ENCODE results near the gene HSD17B10.
"Not testable (repeated sequence)": the region's sequence is repeated elsewhere in the genome, so short reads cannot be mapped to it uniquely, and the experiment has no call there.

HSD17B10 gene

DNA sequence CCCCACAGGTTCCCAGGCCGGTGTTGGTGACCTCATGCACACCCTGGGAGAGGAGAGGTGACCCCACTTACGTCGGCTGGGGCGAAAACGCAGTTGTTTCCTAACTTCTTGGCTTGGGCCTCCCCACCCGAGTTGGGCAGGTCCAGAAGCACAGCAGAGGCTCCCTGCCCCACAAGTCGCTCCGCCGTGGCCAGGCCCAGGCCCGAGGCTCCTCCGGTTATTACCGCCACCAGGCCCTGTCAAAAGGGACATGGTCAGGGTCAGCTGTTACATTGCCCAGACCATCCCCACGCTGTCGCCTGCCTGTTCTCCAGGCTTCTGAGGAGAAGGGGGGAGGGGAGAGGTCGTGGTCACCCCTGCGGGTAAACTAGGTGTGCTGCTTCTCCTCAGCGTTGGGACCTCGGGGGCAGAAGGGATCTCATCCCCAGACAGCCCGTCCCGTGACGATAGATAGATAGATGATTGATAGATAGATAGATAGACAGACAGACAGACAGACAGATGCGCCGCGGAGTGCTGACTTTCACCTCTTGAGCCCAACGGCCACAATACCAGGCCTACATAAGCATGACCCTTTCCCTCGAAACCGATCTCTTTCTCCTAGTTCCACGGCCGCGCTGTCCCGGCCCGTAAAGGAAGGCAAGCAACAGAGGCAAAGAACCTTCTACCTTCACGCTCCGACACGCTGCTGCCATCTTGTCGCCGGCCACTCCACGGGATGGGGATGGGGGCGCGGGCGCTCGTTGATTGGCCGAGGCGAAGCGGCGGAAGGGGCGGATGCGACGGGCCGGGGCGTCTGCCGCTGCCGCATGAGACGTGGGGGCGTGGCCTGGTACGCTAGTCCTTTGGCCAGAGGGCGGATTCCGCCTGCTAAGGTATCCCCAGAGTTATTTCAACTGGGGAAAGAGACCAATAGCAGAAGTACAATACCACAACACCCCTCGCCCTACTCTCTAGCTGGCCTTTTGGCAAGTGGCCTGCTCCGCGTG, at the start of gene HSD17B10:
HSD17B10 (minus strand) TSS at position 720 of the 989 bp plus-strand sequence; CDS start at position 695, 25 bp downstream.
- DNase-seq (ENCODE audit: low spot score) (peak; percentile 48), FAIRE-seq (peak; percentile 86)

DNA sequence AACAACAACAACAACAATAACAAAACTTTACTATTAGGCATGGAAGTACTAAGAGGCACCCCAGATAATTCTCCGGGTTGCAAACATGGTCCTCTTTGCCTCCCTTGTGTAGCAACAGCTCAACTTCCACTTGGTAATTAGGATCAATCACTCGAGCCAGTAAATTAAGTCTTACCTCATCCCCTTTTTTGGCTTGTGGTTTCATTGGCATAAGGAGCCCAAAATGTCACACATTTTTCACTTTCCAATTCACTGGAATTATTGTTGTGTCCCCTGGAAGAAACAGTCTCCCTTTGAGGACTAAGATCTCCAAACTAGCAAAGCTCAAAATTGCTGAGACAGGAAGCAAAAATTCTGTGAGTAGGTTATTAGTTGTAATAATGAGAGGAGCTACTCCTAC, 49.2 kb upstream of the HSD17B10 start:
- FAIRE-seq: no peak
- DNase-seq (ENCODE audit: low spot score): no peak

DNA sequence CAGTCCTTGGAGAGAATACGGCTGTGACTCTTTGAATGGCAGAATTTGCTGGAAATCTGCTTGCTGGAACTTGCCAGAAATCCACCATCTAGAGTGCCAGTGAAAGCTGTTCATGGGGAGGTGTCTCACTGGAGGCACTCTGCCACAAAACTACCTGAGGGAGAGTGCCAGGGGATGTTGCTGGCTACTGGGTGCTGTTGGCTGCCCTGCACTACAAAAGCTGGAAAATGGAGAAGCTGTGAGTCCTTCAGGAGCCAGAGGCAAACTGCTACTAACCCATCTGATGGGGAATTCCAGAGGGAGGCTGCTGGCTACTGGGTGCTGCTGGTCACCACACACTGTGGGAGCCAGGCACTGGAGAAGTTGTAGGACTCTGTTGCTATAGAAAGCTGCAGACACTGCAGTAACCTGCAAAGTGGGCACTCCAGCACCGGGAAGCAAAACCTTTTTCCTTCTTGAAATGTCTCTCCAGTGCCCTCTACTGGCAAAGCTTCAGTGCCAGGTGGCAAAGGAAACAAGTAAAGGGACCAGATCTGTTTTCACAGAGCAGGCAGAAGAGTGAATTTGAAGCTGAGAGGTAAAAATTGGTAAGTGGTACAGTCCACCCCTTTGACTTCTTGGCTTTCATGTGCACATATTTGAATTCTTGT, 47.8 kb upstream of the HSD17B10 start:
- FAIRE-seq: no peak

DNA sequence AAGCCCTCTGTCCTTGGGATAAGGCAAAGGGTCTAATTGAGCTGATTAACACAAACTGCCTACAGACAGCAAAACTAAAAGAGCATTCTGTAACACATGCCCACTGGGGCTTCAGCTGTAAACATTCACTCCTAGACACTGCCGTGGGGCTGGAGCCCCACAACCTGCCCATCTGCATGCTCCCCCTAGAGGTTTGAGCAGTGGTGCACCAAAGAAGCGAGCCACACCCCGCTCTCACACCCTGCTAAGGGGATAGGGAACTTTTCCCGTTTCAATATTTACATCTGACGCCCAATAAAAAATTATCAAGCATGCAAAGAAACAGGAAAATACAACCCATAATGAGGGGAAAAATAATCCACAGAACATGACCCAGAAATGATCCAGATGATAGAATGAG, 46.9 kb upstream of the HSD17B10 start:
- no peak for FAIRE-seq
- DNase-seq (ENCODE audit: low spot score): no peak

More for the DNA sequence above, 47.8 kb upstream of the HSD17B10 start:
- DNase-seq (ENCODE audit: low spot score): peak; percentile 11

DNA sequence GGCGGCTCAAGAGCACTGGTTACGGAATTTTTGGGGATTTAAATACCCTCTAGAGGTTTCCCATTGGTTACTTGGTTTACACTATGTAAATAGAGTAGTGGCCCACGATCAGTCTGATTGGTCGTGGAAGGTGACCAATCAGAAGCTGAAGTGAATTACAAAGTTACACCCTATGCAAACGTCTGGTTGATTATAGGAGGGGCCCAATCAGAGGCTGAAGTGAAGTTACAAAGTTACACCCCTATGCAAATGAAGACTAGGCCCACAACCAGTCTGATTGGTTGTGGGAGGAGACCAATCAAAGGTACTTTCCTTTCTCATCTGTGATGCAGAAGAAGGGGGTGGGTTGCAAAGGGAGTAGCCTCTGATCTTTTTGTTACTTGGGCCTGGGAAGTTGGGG, 45.1 kb upstream of the HSD17B10 start:
- DNase-seq (ENCODE audit: low spot score): no peak
- no peak for FAIRE-seq

DNA sequence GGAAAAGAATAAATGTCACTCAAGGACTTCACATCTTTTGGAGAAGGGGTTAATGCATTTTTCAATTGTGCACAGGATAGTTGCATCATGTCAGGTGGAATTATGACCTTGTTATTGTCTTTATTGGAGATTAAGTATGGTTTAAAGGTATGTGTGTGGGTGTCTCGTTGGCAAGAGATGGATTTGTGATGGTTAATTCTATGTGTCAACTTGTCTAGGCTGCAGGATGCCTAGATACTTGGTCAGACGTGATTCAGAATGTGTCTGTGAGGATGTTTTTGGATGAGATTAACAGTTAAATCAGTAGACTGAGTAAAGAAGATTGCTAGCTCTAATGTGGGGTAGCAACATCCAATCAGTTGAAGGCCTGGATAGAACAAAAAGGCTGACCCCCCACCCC, 42.2 kb upstream of the HSD17B10 start:
- FAIRE-seq: no peak

DNA sequence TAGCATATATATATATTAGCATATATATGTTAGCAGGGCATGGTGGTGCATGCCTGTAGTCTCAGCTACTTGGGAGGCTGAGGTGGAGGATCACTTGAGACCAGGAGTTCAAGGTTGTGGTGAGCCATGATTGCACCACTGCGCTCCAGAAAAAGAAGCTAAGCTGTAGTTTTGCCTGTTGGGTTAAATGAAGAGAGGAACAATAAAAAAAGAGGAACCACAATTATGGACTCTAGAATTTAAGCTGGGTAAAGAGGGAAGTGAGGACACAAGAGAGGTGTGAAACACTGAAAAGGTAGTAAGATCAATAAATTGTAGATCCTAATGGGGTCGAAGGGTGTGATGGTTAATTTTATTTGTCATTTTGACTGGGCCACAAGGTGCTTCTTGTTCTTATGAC, 40.5 kb upstream of the HSD17B10 start:
- DNase-seq (ENCODE audit: low spot score) (no peak), FAIRE-seq (no peak)

More for the DNA sequence above, 42.2 kb upstream of the HSD17B10 start:
- DNase-seq (ENCODE audit: low spot score): no peak

DNA sequence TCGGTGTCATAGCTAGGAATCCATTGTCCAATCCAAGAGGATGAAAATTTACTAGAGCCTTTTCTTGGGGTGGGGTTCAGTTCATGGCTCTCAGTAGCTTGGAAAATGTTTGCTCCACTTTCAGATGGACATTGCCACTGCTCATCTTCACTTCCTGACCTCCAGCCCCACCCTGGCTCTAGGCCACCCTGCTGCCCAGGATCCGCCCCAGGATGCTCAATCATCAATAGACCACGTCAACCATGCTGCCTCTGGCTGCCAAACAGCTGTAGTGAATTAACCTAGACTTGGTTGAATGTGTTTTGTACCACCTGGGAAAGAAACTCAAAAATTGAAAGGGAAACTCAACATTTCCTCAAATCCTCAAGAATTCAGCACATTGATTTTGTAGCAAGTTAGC, 37.2 kb upstream of the HSD17B10 start:
- DNase-seq (ENCODE audit: low spot score) (no peak), FAIRE-seq (no peak)

DNA sequence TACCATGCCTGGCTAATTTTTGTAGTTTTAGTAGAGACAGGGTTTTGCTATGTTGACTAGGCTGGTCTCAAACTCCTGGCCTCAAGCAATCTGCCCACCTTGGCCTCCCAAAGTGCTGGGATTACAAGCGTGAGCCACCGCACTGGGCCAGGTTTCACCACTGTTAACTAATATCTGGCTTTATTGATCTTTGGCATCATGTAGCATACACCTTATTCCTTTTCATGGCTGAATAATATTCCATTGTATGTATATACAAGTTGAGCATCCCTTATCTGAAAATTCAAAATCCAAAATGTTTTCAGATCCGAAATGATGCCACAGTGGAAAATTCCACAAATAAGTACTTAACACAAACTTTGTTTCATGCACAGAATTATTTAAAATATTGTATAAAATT, 34.5 kb upstream of the HSD17B10 start:
- not testable (repeated sequence) for DNase-seq (ENCODE audit: low spot score); FAIRE-seq

DNA sequence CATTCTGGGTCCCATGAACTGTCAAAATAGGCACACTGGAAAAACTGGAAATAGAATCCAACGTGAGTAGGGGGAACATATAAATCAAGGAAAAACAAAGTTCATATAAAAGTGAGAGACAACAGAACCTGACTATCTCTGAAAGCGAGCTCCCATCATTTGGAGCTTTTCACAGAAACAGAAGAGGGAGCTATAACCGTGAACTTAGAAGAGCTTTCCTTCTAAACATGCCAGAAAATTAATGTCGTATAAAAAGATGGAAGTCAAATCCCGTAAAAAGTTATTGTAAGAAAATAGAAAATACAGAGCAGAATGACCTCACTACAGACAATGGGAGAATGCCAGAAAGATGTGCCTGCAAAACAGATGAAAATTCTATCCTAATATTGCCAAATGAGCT, 23.9 kb upstream of the HSD17B10 start:
- FAIRE-seq: no peak
- DNase-seq (ENCODE audit: low spot score): no peak

DNA sequence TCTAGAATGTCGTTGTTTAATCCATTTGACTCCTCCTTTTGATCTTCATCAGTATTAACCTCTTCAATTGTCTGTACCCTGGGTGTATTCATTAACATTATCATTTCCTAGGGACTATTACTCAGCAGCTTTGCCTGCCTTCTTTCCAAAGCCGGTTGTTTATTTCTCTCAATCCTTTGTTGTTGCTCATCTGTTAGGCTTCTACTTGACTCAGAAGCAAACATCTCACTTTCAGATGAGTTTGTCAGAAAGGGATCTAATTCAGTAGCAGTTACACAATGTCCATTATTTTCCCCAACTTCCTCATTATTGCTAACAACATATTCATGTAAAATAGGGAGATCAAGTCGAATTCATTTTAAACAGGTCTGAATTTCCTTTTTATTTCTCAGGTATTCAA, 22.1 kb upstream of the HSD17B10 start:
- no peak for FAIRE-seq
- DNase-seq (ENCODE audit: low spot score): no peak

DNA sequence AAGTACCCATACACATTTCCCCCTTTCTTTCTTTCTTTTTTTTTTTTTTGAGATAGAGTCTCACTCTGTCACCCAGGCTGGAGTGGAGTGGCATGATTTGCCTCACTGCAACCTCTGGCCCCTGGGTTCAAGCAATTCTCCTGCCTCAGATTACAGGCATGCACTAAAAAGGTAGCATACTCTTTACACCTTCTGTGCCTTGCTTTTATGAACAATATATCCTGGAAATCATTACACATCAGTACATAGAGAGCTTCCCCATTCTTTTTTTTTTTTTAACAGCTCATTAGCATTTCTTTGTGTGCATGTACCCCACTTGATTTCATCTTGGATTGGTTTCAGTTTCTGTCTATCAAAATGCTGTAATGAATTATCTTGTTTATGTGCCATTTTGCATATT, 18.6 kb upstream of the HSD17B10 start:
- DNase-seq (ENCODE audit: low spot score): no peak
- FAIRE-seq: no peak

DNA sequence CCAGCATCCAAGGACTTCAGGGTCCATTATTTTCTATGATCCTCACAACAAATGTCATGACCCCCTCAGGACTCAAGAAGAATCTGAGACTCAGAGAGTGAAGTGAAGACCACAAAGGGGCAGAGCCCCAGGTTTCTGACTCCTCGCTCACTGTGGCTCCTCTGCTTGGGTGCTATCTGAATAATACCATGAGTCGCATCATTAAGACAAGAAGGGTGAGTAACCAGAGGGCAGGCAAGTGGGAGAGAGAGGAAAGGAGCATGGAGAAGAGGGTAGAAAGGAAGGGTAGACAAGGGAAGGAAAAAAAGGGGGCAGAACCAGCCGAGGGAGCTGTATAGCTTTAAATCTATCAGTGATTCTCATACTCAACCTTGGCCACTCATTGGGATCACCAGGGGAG, 15.5 kb upstream of the HSD17B10 start:
- no peak for FAIRE-seq
- no peak for DNase-seq (ENCODE audit: low spot score)

DNA sequence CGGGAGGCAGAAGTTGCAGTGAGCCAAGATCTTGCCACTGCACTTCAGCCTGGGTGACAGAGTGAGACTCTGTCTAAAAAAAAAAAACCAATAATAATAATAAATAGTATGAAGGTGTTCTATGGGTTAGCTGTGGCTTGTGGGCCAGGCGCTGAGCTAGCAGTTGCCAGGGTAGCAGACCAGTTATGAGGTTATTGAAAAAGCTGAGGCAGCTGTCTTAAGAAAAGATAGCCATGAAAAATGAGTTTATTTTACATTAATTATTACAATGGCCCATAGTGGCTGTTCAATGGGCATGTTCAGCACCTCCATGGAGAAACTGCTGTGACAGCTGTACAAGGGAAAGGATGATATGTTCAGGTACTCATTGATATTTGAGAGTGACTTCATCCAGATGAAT, 13.3 kb upstream of the HSD17B10 start:
- FAIRE-seq (no peak), DNase-seq (ENCODE audit: low spot score) (no peak)

DNA sequence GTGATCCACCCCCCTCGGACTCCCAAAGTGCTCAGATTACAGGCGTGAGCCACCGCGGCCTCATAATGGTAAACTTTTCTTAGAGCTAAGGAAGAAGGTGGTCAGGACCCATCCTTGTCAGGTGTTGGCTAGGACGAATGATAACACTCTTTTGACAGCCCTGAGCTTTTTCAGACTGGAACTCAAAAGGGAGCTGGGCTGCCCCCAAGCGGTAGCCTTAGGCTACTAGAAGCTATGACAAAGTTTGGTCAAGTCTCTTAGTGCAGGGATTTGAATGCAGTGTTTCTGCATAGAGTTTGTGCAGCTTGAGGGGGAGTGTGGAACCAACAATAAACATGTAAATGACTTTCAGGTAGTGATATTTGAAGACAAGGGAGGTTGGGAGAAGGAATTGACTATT, 11.8 kb upstream of the HSD17B10 start:
- FAIRE-seq: peak; percentile 8
- DNase-seq (ENCODE audit: low spot score): no peak

DNA sequence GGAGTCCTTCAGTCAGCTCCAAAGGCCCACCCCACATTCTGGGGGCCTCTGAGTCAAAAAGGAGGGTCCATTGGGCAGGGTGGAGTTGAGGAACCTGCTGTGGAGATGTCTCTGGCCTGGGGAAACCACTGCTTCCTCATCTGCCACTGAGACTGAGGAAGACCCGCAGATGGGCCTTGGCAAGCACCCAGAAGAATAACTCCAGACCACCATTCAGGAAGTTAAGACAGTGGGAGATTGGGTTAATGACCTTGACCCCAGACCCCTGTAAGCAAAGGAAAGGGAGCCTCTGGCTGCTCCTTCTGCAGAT, 8.1 kb upstream of the HSD17B10 start:
- FAIRE-seq (no peak), DNase-seq (ENCODE audit: low spot score) (no peak)

DNA sequence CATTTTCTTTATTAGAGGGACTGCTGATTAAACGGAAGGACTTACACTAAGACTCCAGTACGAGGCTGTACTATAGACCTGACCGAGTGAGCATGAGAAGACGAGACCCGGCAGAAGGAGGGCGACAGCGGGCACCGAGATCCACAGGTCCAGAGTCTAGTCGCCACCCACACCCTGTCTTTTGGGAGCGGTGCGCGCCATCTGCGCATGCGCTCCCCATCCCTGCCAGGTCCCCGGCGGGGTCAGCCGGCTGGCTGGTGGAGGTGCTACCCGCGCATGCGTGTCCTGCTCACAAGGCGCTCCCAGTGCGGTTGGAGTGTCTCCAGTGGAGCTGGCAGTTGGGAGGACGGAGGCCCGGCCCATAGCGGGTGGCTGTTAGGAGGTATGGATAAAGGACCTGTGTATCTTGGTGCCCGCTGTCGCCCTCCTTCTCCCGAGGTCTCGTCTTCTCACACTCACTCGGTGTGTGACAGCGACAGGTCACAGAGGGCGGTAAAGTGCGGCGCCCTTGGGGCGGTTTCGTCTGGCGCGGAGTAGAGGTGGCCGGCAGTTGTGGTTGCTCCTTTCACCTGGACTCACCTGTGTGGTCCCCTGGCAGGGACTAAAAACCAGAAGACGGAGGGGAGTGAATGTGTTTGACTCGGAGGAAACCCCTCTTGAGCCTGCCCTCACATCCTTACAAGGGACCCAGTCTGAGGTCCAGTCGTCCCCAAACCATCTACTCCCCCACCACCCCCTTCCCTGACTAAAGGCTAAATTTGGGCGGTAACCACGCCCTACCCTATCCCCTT, 7.6 kb upstream of the HSD17B10 start:
- FAIRE-seq (no peak), DNase-seq (ENCODE audit: low spot score) (peak; percentile 60)

DNA sequence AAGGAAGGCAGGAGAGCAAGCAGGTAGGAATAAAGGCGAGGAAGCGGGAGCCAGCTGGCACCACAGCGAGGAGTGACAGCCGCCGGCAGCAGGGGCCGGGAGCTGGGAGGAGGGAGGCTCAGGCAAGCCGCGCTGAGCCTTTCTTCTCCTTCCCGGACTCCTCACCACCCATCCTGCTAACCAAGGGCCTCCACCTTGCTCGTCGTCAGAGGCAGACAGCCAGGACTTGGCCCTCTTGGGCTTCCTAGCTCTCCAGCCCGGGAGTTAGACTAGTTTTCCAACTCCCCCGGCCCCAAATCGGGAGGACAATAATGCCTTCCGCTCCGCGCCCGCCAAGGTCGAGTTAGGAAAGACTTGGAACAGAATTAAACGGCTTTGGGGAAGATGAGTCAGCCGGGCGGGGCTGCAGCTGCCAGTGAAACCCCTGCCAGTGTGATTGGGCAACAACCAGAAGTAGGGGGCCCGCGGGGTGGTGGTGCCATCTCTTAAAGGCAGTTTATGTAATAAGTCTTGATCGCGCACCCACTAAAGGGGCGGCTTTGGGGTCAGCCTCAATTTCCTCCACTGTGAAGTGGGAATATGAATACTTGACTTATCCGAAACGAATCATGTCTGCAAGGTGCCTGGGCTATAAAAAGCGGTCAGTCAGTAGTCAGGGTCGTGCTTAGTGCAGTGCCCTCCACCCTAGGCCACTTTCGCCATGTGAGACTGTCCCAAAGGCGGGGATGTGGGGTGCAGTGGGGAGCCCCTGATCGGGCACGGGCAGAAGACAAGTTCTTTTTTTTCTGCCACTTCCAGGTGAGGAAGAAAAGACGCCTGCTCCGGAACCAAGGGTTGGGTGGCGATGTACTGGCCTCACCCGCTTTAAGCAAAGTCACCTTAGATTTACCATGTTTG, 6.7 kb upstream of the HSD17B10 start:
- FAIRE-seq (no peak), DNase-seq (ENCODE audit: low spot score) (no peak)

DNA sequence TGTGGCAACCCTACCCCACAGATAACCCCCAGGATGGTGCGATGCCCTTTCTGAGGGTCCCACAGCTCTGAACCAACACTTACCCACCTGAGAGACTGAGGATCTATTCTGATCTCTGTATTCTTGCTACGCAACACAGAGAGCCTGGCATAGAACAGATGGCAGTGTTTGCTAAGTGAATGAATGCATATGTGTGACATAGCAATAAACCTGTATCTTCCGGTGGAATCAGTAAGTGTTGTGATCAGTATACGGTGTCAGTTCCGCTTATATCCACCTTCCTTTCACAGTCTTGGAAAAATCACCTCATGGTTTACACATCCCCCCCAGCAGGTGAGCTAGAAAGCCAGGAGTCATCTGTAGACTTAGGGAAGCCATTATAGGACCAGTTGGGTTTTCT, 5.9 kb upstream of the HSD17B10 start:
- DNase-seq (ENCODE audit: low spot score): no peak
- FAIRE-seq: no peak

DNA sequence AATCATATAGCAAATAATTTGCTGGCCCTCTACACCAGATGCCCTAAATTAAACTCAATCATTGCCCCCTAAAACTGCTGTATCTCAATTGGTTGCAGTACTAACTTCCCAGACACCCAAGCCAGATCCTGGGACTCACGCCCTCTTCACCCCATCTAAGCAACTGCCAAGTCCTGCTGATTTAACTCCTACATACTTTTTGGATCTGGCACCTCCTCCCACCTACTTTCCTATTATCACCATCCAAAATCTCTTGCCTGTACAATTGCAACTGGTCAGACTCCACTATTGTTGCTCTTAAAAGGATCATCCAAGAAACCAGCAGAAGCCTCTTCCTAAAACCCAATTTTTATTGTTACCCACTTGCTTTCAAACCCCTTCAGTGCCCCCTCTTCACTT, 4.7 kb upstream of the HSD17B10 start:
- FAIRE-seq (no peak), DNase-seq (ENCODE audit: low spot score) (no peak)
